COLO829 (cell line): ENCODE results near the gene NDUFB8.

Experiments used
- DNase-seq: peaks from one replicate; pipeline ENCODE4 v3.0.0; 2012; ENCODE audit warnings: low spot score

Gene NDUFB8

GRCh38 chr10:100506596-100507356, 22.9 kb downstream of the NDUFB8 start:
- DNase-seq, result no peak

- DNase-seq, result no peak
Observed at GRCh38 chr10:100505164-100505563, 24.5 kb downstream of the NDUFB8 start.

- DNase-seq, result no peak
Observed at GRCh38 chr10:100504096-100504495, 25.6 kb downstream of the NDUFB8 start.

- DNase-seq, result no peak
Observed at GRCh38 chr10:100502926-100503494, 26.7 kb downstream of the NDUFB8 start.

GRCh38 chr10:100501423-100501822, 28.2 kb downstream of the NDUFB8 start:
- no peak for DNase-seq

- no peak for DNase-seq
Observed at GRCh38 chr10:100498059-100498458, 31.6 kb downstream of the NDUFB8 start.

GRCh38 chr10:100496567-100496966, 33.1 kb downstream of the NDUFB8 start:
- DNase-seq, result no peak

GRCh38 chr10:100490531-100490930, 39.1 kb downstream of the NDUFB8 start:
- DNase-seq, result no peak

GRCh38 chr10:100489396-100489795, 40.3 kb downstream of the NDUFB8 start:
- DNase-seq, result no peak

- no peak for DNase-seq
Observed at GRCh38 chr10:100487529-100487928, 42.1 kb downstream of the NDUFB8 start.

GRCh38 chr10:100485801-100486495, 43.7 kb downstream of the NDUFB8 start:
- no peak for DNase-seq

GRCh38 chr10:100485366-100485765, 44.3 kb downstream of the NDUFB8 start:
- DNase-seq, result no peak

GRCh38 chr10:100483876-100484666, 45.6 kb downstream of the NDUFB8 start:
- DNase-seq, result no peak

GRCh38 chr10:100482834-100483185, 46.9 kb downstream of the NDUFB8 start:
- no peak for DNase-seq

GRCh38 chr10:100482181-100482833, 47.4 kb downstream of the NDUFB8 start:
- DNase-seq, result peak; percentile 19

GRCh38 chr10:100481462-100482081, 48.1 kb downstream of the NDUFB8 start:
- DNase-seq, result peak; percentile 75

- DNase-seq, result no peak
Observed at GRCh38 chr10:100480002-100480401, 49.7 kb downstream of the NDUFB8 start.

- no peak for DNase-seq
Observed at GRCh38 chr10:100479037-100479436, 50.6 kb downstream of the NDUFB8 start.

GRCh38 chr10:100477970-100478369, 51.7 kb downstream of the NDUFB8 start:
- DNase-seq, result no peak
